Osteoblast (primary cell): ENCODE measurements around the gene MISP3. TPM values are rescaled to one million over a fixed set of nuclear protein-coding genes. Genes with fewer than 3 reads are reported as not detected.
"Not testable (repeated sequence)": the region's sequence is repeated elsewhere in the genome, so short reads cannot be mapped to it uniquely, and the experiment has no call there.

ENCODE experiments used
- DNase-seq: peaks from one replicate; pipeline ENCODE4 v3.0.0; 2011; ENCODE audit warnings: low spot score, mixed read lengths; ENCODE audit not compliant: insufficient read length; ENCODE audit errors: missing footprints
- H2AFZ ChIP-seq: 2 replicates; pipeline ENCODE4 v1.6.0; 2011; ENCODE audit warnings: mild to moderate bottlenecking, low read length
- H3K27ac ChIP-seq: 2 replicates; pipeline ENCODE4 v1.5.1; 2011; ENCODE audit warnings: mild to moderate bottlenecking, low read depth, low read length, moderate library complexity
- H3K27me3 ChIP-seq: 2 replicates; pipeline ENCODE4 v1.6.0; 2012; ENCODE audit warnings: mild to moderate bottlenecking, control low read depth, inconsistent platforms, low read length, moderate library complexity; ENCODE audit not compliant: insufficient read depth
- H3K36me3 ChIP-seq: 2 replicates; pipeline ENCODE4 v1.5.1; 2011; ENCODE audit warnings: mild to moderate bottlenecking, low read length, control low read depth, moderate library complexity; ENCODE audit not compliant: insufficient read depth
- H3K4me1 ChIP-seq: 2 replicates; pipeline ENCODE4 v1.5.1; 2011; ENCODE audit warnings: mild to moderate bottlenecking, low read length, control low read depth, moderate library complexity; ENCODE audit not compliant: insufficient read depth
- H3K4me2 ChIP-seq: 2 replicates; pipeline ENCODE4 v1.6.0; 2011; ENCODE audit warnings: mild to moderate bottlenecking, low read length; ENCODE audit not compliant: insufficient read depth
- H3K4me3 ChIP-seq: fragments of 200-600 bp; sonication (generic); 3 replicates; pipeline ENCODE4 v1.5.1; 2012; ENCODE audit warnings: mild to moderate bottlenecking, low read length, inconsistent platforms; ENCODE audit not compliant: insufficient read depth
- H3K79me2 ChIP-seq: 2 replicates; pipeline ENCODE4 v1.6.0; 2012; ENCODE audit warnings: mild to moderate bottlenecking, low read length, control low read depth, inconsistent platforms; ENCODE audit not compliant: insufficient read depth
- H3K9me3 ChIP-seq: 2 replicates; pipeline ENCODE4 v1.5.1; 2011; ENCODE audit warnings: low read depth, low read length, control low read depth
- H4K20me1 ChIP-seq: 2 replicates; pipeline ENCODE4 v1.6.0; 2012; ENCODE audit warnings: mild to moderate bottlenecking, low read length, control low read depth; ENCODE audit not compliant: insufficient read depth
- CTCF ChIP-seq: IDR thresholded peaks from 2 replicates; pipeline ENCODE4 v1.5.1; 2011; ENCODE audit warnings: mild to moderate bottlenecking, low read depth, low read length, moderate library complexity; ENCODE audit errors: extremely low read depth
- total RNA-seq: library from RNA; depleted of rRNA; stranded (reverse); fragments of >200 nt; gene quantifications from 2 replicates; pipeline ENCODE4 v1.2.3, GENCODE V29; 2012

MISP3 gene
- 0.59 and 1.1 TPM in 2 replicates for total RNA-seq

- Histone ChIP-seq H3K36me3 (no peaks in the 10 kb centered on the region), H3K27me3 (no peaks in the 10 kb centered on the region), H2AFZ (peak within 1 kb of the TSS; percentile 91), H3K4me1 (peaks cover 15% of the 10 kb centered on the region), H3K79me2 (no peaks in the 10 kb centered on the region), H3K4me3 (peak within 1 kb of the TSS; percentile 86), H3K4me2 (peak within 1 kb of the TSS; percentile 96), H3K9me3 (no peaks in the 10 kb centered on the region), H3K27ac (no peak within 1 kb of the TSS), H4K20me1 (no peaks in the 10 kb centered on the region)
- TF ChIP-seq CTCF = no peak
- peak; percentile 57 for DNase-seq
These were observed at the start of gene MISP3 for GRCh38 chr19:14072535-14073260. Gene MISP3 (plus strand): TSS chr19:14072786. CDS start chr19:14073310, 524 bp downstream.

- H3K36me3 ChIP-seq = no peaks in the 10 kb centered on the region
- H2AFZ ChIP-seq = peak overlapping the region; percentile 65
- H3K79me2 ChIP-seq = no peaks in the 10 kb centered on the region
- peaks cover 7% of the 10 kb centered on the region for H3K27me3 ChIP-seq
- DNase-seq = peak; percentile 84
- no peak overlapping the region for H3K27ac ChIP-seq
- no peak overlapping the region for H3K4me2 ChIP-seq
- H3K9me3 ChIP-seq = no peaks in the 10 kb centered on the region
- H3K4me1 ChIP-seq = no peaks in the 10 kb centered on the region
- no peaks in the 10 kb centered on the region for H4K20me1 ChIP-seq
- H3K4me3 ChIP-seq = no peak overlapping the region
- peak; percentile 54 for TF ChIP-seq CTCF
These were observed 49.0 kb upstream of the MISP3 start for GRCh38 chr19:14023404-14024235.

GRCh38 chr19:14026652-14027192 is 45.9 kb upstream of the MISP3 start:
- not testable (repeated sequence) for H3K27ac ChIP-seq, H2AFZ ChIP-seq, H3K36me3 ChIP-seq, DNase-seq, H3K4me2 ChIP-seq, H3K4me3 ChIP-seq, H4K20me1 ChIP-seq, H3K9me3 ChIP-seq, H3K79me2 ChIP-seq, H3K4me1 ChIP-seq
- peaks cover 17% of the 10 kb centered on the region for H3K27me3 ChIP-seq

- Histone ChIP-seq H3K27me3 (peaks cover 17% of the 10 kb centered on the region), H3K4me2 (no peak within 1 kb of the TSS), H3K79me2 (no peaks in the 10 kb centered on the region), H3K4me1 (peaks cover 4% of the 10 kb centered on the region), H2AFZ (no peak within 1 kb of the TSS), H3K9me3 (no peaks in the 10 kb centered on the region), H3K4me3 (no peak within 1 kb of the TSS), H3K36me3 (no peaks in the 10 kb centered on the region), H3K27ac (no peak within 1 kb of the TSS), H4K20me1 (no peaks in the 10 kb centered on the region)
- no peak for TF ChIP-seq CTCF
- DNase-seq = no peak
These were observed 44.6 kb upstream of the MISP3 start, which contains the start of gene RLN3 for GRCh38 chr19:14027856-14028450. Gene RLN3 (plus strand): TSS chr19:14028148. CDS start chr19:14028205, 57 bp downstream.
